ENCODE data around the gene OTOP1.

The OTOP1 gene

DNA sequence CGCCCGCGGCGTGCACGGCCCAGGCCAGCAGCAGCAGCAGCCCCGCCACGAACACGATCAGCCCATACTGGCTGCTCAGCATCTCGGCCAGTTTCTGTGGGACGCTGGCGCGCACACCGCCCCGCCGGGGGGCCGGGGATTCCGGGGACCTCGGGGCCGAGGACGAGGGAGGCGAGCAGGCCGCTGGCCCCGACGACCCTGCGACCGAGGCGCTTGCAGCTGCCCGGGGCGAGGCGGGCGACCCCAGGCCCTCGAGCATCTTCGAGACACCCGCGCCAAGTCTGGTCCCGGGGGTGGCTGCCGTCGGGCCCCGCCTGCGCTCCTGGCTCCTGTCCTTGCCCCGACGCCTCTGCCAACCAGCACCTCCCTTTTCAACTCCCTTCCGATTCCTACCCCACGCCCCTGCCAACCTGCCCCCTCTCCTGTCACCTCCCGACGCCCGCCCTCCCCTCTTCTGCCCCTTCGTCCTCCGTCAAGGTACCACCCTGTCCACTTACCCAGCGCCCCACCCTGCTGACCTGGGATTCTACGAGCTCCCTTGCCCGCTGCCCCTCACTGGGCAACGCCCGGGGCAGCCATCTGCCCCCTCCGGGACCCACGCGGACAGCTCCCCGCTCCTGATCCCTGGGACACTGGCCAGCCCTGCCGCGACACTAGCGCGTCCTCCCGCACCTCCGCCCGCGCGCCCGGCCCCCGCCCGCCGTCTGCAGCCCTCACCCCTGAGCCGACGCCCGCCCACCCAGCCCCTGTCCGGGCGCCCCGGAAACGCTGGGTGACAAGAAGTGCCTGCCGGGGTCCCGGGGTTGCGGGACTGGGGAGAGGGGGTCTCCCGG lies at the start of gene OTOP1:
Gene OTOP1 (minus strand): TSS at position 324 of the 833 bp plus-strand sequence. CDS start 65 bp downstream, at position 259.
- TF ChIP-seq CTCF (IDR thresholded peaks at IDR 0.05; ENCODE audit: low read depth, low read length): no peak
- H3K4me3 ChIP-seq (ENCODE audit: low read depth, low read length): no peak within 1 kb of the TSS

- no peak for TF ChIP-seq CTCF (IDR thresholded peaks at IDR 0.05; ENCODE audit: low read depth, low read length)
- H3K4me3 ChIP-seq (ENCODE audit: low read depth, low read length): no peak overlapping the region
Measured at GRCh38 chr4:4274226-4274625, 47.5 kb upstream of the OTOP1 start.

GRCh38 chr4:4271912-4272311 lies 45.2 kb upstream of the OTOP1 start:
- H3K4me3 ChIP-seq (ENCODE audit: low read depth, low read length): no peak overlapping the region
- TF ChIP-seq CTCF (IDR thresholded peaks at IDR 0.05; ENCODE audit: low read depth, low read length): no peak

DNA sequence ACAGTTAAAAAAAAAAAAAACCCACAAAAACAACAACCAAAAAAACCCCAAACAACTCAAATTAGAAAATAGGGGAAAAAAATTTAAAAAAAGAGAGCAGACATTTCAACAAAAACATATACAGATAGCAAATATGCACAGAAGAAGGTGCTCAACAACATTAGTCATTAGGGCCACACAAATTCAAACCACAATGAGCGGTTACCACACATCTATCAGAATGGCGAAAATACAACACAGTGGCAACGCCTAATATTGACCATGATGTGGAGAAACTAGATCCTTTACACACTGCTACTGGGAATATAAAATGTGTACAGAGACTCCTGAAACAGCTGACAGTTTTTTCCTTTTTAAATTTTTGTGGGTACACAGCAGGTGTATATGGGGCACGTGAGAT lies 43.8 kb upstream of the OTOP1 start:
- H3K4me3 ChIP-seq (ENCODE audit: low read depth, low read length): no peak overlapping the region
- no peak for TF ChIP-seq CTCF (IDR thresholded peaks at IDR 0.05; ENCODE audit: low read depth, low read length)

DNA sequence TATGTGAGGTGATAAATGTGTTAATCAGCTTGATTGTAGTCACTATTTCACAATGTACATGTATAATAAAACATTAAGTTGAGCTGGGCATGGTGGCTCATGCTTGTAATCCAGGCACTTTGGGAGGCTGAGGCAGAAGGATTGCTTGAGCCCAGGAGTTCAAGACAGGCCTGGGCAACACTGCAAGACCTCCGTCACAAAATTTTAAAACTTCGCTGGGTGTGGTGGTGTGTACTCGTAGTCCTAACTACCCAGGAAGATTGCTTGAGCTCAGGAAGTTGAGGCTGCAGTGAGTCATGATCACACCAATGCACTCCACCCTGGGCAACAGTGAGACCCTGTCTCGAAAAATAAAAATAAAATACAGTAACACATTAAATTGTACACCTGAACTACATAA lies 43.1 kb upstream of the OTOP1 start:
- H3K4me3 ChIP-seq (ENCODE audit: low read depth, low read length): no peak overlapping the region
- TF ChIP-seq CTCF (IDR thresholded peaks at IDR 0.05; ENCODE audit: low read depth, low read length): no peak

DNA sequence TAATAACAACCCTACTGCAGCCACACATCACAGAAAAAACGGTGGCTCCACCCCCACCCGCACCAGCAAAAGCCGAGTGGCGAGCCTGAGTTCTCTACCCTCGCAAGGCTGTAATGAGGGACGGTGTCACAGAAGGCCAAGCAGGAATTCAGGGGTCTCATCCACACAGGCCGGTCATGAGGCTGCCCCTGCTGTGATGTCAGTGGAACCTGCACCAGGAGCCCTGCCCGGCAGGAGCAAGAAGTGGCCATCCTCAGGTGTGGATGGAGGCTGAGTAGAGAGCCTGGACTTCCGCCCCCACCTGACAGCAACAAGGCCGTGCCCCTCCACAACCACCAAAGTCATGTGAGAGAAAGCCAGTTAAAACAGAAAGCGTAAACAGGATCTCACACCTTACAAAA lies 42.6 kb upstream of the OTOP1 start:
- H3K4me3 ChIP-seq (ENCODE audit: low read depth, low read length): no peak overlapping the region
- no peak for TF ChIP-seq CTCF (IDR thresholded peaks at IDR 0.05; ENCODE audit: low read depth, low read length)

DNA sequence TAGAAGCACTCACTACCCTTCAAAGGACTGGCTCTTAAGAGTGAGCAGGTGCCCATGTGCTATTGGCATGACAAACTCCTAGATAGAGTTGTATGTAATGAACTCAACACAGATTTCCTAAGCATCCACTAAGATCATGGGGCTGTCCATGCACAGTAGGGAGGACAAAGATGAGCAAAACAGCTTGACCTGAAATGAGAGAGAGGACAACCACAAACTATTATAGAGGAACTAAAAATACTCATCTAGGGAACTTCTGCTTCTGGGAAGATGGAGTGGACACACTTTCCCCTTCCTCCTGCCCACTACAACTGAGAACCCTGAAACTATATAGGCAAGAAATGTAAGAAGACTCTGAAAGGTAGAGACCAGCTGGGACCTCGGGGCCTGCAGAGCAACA lies 42.0 kb upstream of the OTOP1 start:
- no peak overlapping the region for H3K4me3 ChIP-seq (ENCODE audit: low read depth, low read length)
- no peak for TF ChIP-seq CTCF (IDR thresholded peaks at IDR 0.05; ENCODE audit: low read depth, low read length)

Measured in WI38 (cell line).